Effector memory CD4-positive, alpha-beta T cell (primary cell): Measurements from ENCODE around the gene TRIM44.
"Not testable (repeated sequence)": the region's sequence is repeated elsewhere in the genome, so short reads cannot be mapped to it uniquely, and the experiment has no call there.

Source experiments
- DNase-seq, 3 donors: peaks; one replicate each; pipeline ENCODE4 v3.0.0-alpha.2; 2020
- H3K27ac ChIP-seq: 2 replicates; pipeline ENCODE4 v1.7.0; 2013; ENCODE audit warnings: mild to moderate bottlenecking, low read length, moderate library complexity; ENCODE audit not compliant: insufficient read depth, poor library complexity, severe bottlenecking
- H3K27me3 ChIP-seq: replicated peaks from 2 replicates; pipeline ENCODE4 v1.7.0; 2013; ENCODE audit warnings: mild to moderate bottlenecking, low read length; ENCODE audit not compliant: insufficient read depth, control insufficient read depth, poor library complexity, severe bottlenecking
- H3K36me3 ChIP-seq: 2 replicates; pipeline ENCODE4 v1.7.0; 2013; ENCODE audit warnings: mild to moderate bottlenecking, low read length, moderate library complexity; ENCODE audit not compliant: control insufficient read depth, insufficient read depth
- H3K4me1 ChIP-seq: 2 replicates; pipeline ENCODE4 v1.7.0; 2013; ENCODE audit warnings: low read length, mild to moderate bottlenecking; ENCODE audit not compliant: control insufficient read depth, insufficient read depth, poor library complexity, severe bottlenecking
- H3K4me3 ChIP-seq: 2 replicates; pipeline ENCODE4 v1.7.0; 2013; ENCODE audit warnings: low read length, low read depth, mild to moderate bottlenecking; ENCODE audit not compliant: insufficient read depth, poor library complexity, severe bottlenecking
- H3K9me3 ChIP-seq: 2 replicates; pipeline ENCODE4 v1.7.0; 2013; ENCODE audit warnings: mild to moderate bottlenecking, low read length, moderate library complexity; ENCODE audit not compliant: control insufficient read depth

The TRIM44 gene

GRCh38 chr11:35856259-35856658 lies 193.7 kb downstream of the TRIM44 start:
- Histone ChIP-seq H3K27me3 (no peaks in the 10 kb centered on the region), H3K36me3 (no peaks in the 10 kb centered on the region), H3K4me1 (no peaks in the 10 kb centered on the region), H3K4me3 (no peak overlapping the region), H3K27ac (no peak overlapping the region), H3K9me3 (no peaks in the 10 kb centered on the region)
- no peak for DNase-seq

GRCh38 chr11:35856756-35857155 lies 194.2 kb downstream of the TRIM44 start:
- Histone ChIP-seq H3K36me3 (no peaks in the 10 kb centered on the region), H3K9me3 (no peaks in the 10 kb centered on the region), H3K4me3 (no peak overlapping the region), H3K27me3 (no peaks in the 10 kb centered on the region), H3K27ac (no peak overlapping the region), H3K4me1 (no peaks in the 10 kb centered on the region)
- DNase-seq = no peak

- DNase-seq = no peak
- H3K36me3 ChIP-seq = no peaks in the 10 kb centered on the region
- no peaks in the 10 kb centered on the region for H3K27me3 ChIP-seq
- no peaks in the 10 kb centered on the region for H3K9me3 ChIP-seq
- no peak overlapping the region for H3K27ac ChIP-seq
- no peak overlapping the region for H3K4me3 ChIP-seq
- no peaks in the 10 kb centered on the region for H3K4me1 ChIP-seq
Observed at GRCh38 chr11:35857922-35858321, 195.3 kb downstream of the TRIM44 start.

GRCh38 chr11:35859301-35859700 lies 196.7 kb downstream of the TRIM44 start:
- DNase-seq = no peak
- Histone ChIP-seq H3K27me3 (no peaks in the 10 kb centered on the region), H3K36me3 (no peaks in the 10 kb centered on the region)

GRCh38 chr11:35860194-35860593 lies 197.6 kb downstream of the TRIM44 start:
- DNase-seq, H3K9me3 ChIP-seq, H3K36me3 ChIP-seq, H3K27ac ChIP-seq, H3K27me3 ChIP-seq, H3K4me3 ChIP-seq, H3K4me1 ChIP-seq: not testable (repeated sequence)

More at GRCh38 chr11:35859301-35859700, 196.7 kb downstream of the TRIM44 start:
- H3K27ac ChIP-seq = no peak overlapping the region
- H3K9me3 ChIP-seq = no peaks in the 10 kb centered on the region
- no peaks in the 10 kb centered on the region for H3K4me1 ChIP-seq
- no peak overlapping the region for H3K4me3 ChIP-seq

- Histone ChIP-seq H3K9me3 (no peaks in the 10 kb centered on the region), H3K4me3 (no peak overlapping the region), H3K4me1 (no peaks in the 10 kb centered on the region), H3K27ac (no peak overlapping the region), H3K27me3 (no peaks in the 10 kb centered on the region), H3K36me3 (no peaks in the 10 kb centered on the region)
- DNase-seq = no peak
Observed at GRCh38 chr11:35861191-35861590, 198.6 kb downstream of the TRIM44 start.

- Histone ChIP-seq H3K27ac (no peak overlapping the region), H3K4me3 (no peak overlapping the region), H3K9me3 (no peaks in the 10 kb centered on the region), H3K4me1 (no peaks in the 10 kb centered on the region), H3K36me3 (no peaks in the 10 kb centered on the region), H3K27me3 (no peaks in the 10 kb centered on the region)
- no peak for DNase-seq
Observed at GRCh38 chr11:35862666-35863065, 200.1 kb downstream of the TRIM44 start.

- H3K27ac ChIP-seq = no peak overlapping the region
- H3K4me1 ChIP-seq = no peaks in the 10 kb centered on the region
- DNase-seq = no peak
- H3K36me3 ChIP-seq = no peaks in the 10 kb centered on the region
- H3K4me3 ChIP-seq = no peak overlapping the region
- no peaks in the 10 kb centered on the region for H3K27me3 ChIP-seq
- H3K9me3 ChIP-seq = peaks cover 6% of the 10 kb centered on the region
Observed at GRCh38 chr11:35864131-35864530, 201.6 kb downstream of the TRIM44 start.

- no peak overlapping the region for H3K27ac ChIP-seq
- H3K4me1 ChIP-seq = no peaks in the 10 kb centered on the region
- no peak for DNase-seq
- no peak overlapping the region for H3K4me3 ChIP-seq
- no peaks in the 10 kb centered on the region for H3K27me3 ChIP-seq
- peaks cover 7% of the 10 kb centered on the region for H3K9me3 ChIP-seq
- no peaks in the 10 kb centered on the region for H3K36me3 ChIP-seq
Observed at GRCh38 chr11:35866601-35867000, 204.0 kb downstream of the TRIM44 start.
